AG10803 (cell line): Measurements from ENCODE around the gene RPS15.
A peak's percentile ranks its signal among the peaks of the same experiment; 100 is the strongest.

Source experiments
- DNase-seq: peaks from one replicate; pipeline ENCODE4 v3.0.0; 2010; ENCODE audit warnings: low read depth
- H3K4me3 ChIP-seq: 2 replicates; pipeline ENCODE4 v1.5.1; 2011; ENCODE audit warnings: mild to moderate bottlenecking, low read length, control low read depth
- CTCF ChIP-seq: conservative IDR thresholded peaks from 2 replicates; pipeline ENCODE4 v1.5.1; 2011; ENCODE audit warnings: mild to moderate bottlenecking, low read length, control low read depth, inconsistent platforms

The RPS15 gene

GRCh38 chr19:1399079-1399478, 39.1 kb upstream of the RPS15 start:
- H3K4me3 ChIP-seq, result no peak overlapping the region
- no peak for TF ChIP-seq CTCF
- DNase-seq, result no peak

- TF ChIP-seq CTCF, result no peak
- DNase-seq, result no peak
- H3K4me3 ChIP-seq, result no peak overlapping the region
These were observed 38.5 kb upstream of the RPS15 start for GRCh38 chr19:1399745-1400144.

- peak; percentile 13 for DNase-seq
- H3K4me3 ChIP-seq, result peak overlapping the region; percentile 65
- TF ChIP-seq CTCF, result no peak
These were observed 37.7 kb upstream of the RPS15 start for GRCh38 chr19:1400281-1401137.

- DNase-seq, result peak; percentile 32
- peak; percentile 21; the same call in 1 of the 2 replicates for TF ChIP-seq CTCF
- peak within 1 kb of the TSS; percentile 65 for H3K4me3 ChIP-seq
These were observed 36.9 kb upstream of the RPS15 start, which contains the start of gene GAMT for GRCh38 chr19:1401138-1401888. Gene GAMT, minus strand, starts transcription at chr19:1401542. Its CDS starts 66 bp downstream, at chr19:1401476.

GRCh38 chr19:1401889-1402217, 36.3 kb upstream of the RPS15 start:
- peak overlapping the region; percentile 51 for H3K4me3 ChIP-seq
- TF ChIP-seq CTCF, result no peak

GRCh38 chr19:1402411-1403070, 35.7 kb upstream of the RPS15 start:
- no peak overlapping the region for H3K4me3 ChIP-seq
- no peak for DNase-seq
- no peak for TF ChIP-seq CTCF

More at GRCh38 chr19:1401889-1402217, 36.3 kb upstream of the RPS15 start:
- DNase-seq, result no peak
